Hepatocyte (in vitro differentiated cells): ENCODE measurements around the gene ZFP36L2. TPM values are rescaled to one million over a fixed set of nuclear protein-coding genes. Genes with fewer than 3 reads are reported as not detected.

Experiments used
- DNase-seq: peaks from one replicate; pipeline ENCODE4 v3.0.0-alpha.2; 2016; ENCODE audit warnings: low spot score
- H2AFZ ChIP-seq: fragments of 200-600 bp; sonication (generic); 2 replicates; pipeline ENCODE4 v1.6.0; 2016; ENCODE audit warnings: antibody characterized with exemption, mild to moderate bottlenecking
- H3K27ac ChIP-seq: fragments of 200-600 bp; sonication (generic); 2 replicates; pipeline ENCODE4 v1.5.1; 2016; ENCODE audit warnings: mild to moderate bottlenecking
- H3K27me3 ChIP-seq: fragments of 200-600 bp; sonication (generic); 2 replicates; pipeline ENCODE4 v1.6.1; 2016
- H3K36me3 ChIP-seq: fragments of 200-600 bp; sonication (generic); replicated peaks from 2 replicates; pipeline ENCODE4 v1.5.1; 2016; ENCODE audit warnings: low read depth; ENCODE audit not compliant: insufficient read depth
- H3K4me1 ChIP-seq: fragments of 200-600 bp; sonication (generic); 2 replicates; pipeline ENCODE4 v1.5.1; 2016; ENCODE audit warnings: mild to moderate bottlenecking, moderate library complexity; ENCODE audit not compliant: insufficient read depth
- H3K4me2 ChIP-seq: fragments of 200-600 bp; sonication (generic); 2 replicates; pipeline ENCODE4 v1.6.0; 2016
- H3K4me3 ChIP-seq: fragments of 200-600 bp; sonication (generic); 2 replicates; pipeline ENCODE4 v1.5.1; 2016; ENCODE audit warnings: mild to moderate bottlenecking
- H3K79me2 ChIP-seq: fragments of 200-600 bp; sonication (generic); 2 replicates; pipeline ENCODE4 v1.6.0; 2017; ENCODE audit warnings: mild to moderate bottlenecking
- H3K9me2 ChIP-seq: fragments of 200-600 bp; sonication (generic); replicated peaks from 2 replicates; pipeline ENCODE4 v1.6.0; 2017; ENCODE audit warnings: mild to moderate bottlenecking; ENCODE audit not compliant: insufficient read depth
- H3K9me3 ChIP-seq: fragments of 200-600 bp; sonication (generic); 2 replicates; pipeline ENCODE4 v1.5.1; 2016; ENCODE audit warnings: low read depth, mild to moderate bottlenecking
- H4K20me1 ChIP-seq: fragments of 200-600 bp; sonication (generic); 2 replicates; pipeline ENCODE4 v1.6.0; 2016; ENCODE audit warnings: mild to moderate bottlenecking; ENCODE audit not compliant: insufficient read depth, poor library complexity, severe bottlenecking
- EZH2 ChIP-seq: fragments of 200-600 bp; sonication (generic); IDR thresholded peaks from 2 replicates; pipeline ENCODE4 v1.6.1; 2016; ENCODE audit warnings: antibody characterized with exemption, mild to moderate bottlenecking, borderline replicate concordance
- EZH2phosphoT487 ChIP-seq: fragments of 200-600 bp; sonication (generic); IDR thresholded peaks from one replicate; pipeline ENCODE4 v1.6.1; 2018; ENCODE audit warnings: antibody characterized with exemption, mild to moderate bottlenecking, low read depth, moderate library complexity; ENCODE audit not compliant: unreplicated experiment, severe bottlenecking
- WGBS: methylation state at CpG from one replicate; pipeline ENCODE4 v1.1.6; 2016; ENCODE audit warnings: low lambda C conversion rate; ENCODE audit errors: missing lambda C conversion rate; 5-methylcytosine and 5-hydroxymethylcytosine counted together
- polyA plus RNA-seq: library from polyadenylated mRNA; unstranded; fragments of >200 nt; fragmentation: Nextera tagmentation; extraction: Ambion mirVana; gene quantifications from 2 replicates; pipeline ENCODE4 v1.2.1, GENCODE V29; 2016
- total RNA-seq: library from RNA; depleted of rRNA; stranded (reverse); fragments of >200 nt; gene quantifications from 2 replicates; pipeline ENCODE4 v1.2.3, GENCODE V29; 2014
- TF ChIP-seq, protein P1 (sequence below): fragments of 200-600 bp; sonication (generic); IDR thresholded peaks from 2 replicates; pipeline ENCODE4 v1.5.1; 2016; ENCODE audit warnings: antibody characterized with exemption, mild to moderate bottlenecking; ENCODE audit not compliant: poor library complexity

Gene ZFP36L2
- total and polyA plus RNA-seq, 2 experiments from 2014 or later, result 85.1 to 285 TPM

DNA sequence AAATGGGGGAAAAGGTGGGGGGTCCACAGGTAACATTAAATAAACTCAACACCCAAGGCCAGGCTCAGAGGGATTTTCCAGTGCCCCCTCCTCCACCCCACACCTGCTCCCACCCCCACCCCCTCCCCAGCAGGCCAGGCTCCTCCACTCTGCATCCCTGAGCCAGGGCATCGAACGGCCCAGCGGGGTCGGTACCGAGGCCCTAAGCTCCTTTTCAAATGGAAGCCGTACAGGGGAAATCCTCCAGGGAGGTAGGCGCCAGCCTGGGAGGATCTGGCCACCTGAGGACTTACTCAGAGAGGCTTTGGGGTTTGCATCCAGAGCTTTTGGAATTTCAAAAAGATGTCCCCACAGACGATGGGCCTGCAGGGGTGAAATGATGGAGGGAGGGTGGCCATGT, 46.5 kb downstream of the ZFP36L2 start:
- no peaks in the 10 kb centered on the region for H3K9me2 ChIP-seq
- no peak overlapping the region for H3K4me3 ChIP-seq
- no peaks in the 10 kb centered on the region for H3K36me3 ChIP-seq
- H3K79me2 ChIP-seq, result no peaks in the 10 kb centered on the region
- peak overlapping the region; percentile 93 for H3K27ac ChIP-seq
- H3K9me3 ChIP-seq, result no peaks in the 10 kb centered on the region
- no peak for DNase-seq
- no peak overlapping the region for H3K4me2 ChIP-seq
- H4K20me1 ChIP-seq, result no peaks in the 10 kb centered on the region
- no peak overlapping the region for H2AFZ ChIP-seq
- no peaks in the 10 kb centered on the region for H3K27me3 ChIP-seq
- TF ChIP-seq EZH2 (no peak), EZH2phosphoT487 (no peak)
- TF ChIP-seq, protein P1, sequence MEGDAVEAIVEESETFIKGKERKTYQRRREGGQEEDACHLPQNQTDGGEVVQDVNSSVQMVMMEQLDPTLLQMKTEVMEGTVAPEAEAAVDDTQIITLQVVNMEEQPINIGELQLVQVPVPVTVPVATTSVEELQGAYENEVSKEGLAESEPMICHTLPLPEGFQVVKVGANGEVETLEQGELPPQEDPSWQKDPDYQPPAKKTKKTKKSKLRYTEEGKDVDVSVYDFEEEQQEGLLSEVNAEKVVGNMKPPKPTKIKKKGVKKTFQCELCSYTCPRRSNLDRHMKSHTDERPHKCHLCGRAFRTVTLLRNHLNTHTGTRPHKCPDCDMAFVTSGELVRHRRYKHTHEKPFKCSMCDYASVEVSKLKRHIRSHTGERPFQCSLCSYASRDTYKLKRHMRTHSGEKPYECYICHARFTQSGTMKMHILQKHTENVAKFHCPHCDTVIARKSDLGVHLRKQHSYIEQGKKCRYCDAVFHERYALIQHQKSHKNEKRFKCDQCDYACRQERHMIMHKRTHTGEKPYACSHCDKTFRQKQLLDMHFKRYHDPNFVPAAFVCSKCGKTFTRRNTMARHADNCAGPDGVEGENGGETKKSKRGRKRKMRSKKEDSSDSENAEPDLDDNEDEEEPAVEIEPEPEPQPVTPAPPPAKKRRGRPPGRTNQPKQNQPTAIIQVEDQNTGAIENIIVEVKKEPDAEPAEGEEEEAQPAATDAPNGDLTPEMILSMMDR, result no peak
- 72% methylated on average over 8 of the region's 8 CpGs for WGBS
- H3K4me1 ChIP-seq, result peaks cover 25% of the 10 kb centered on the region

DNA sequence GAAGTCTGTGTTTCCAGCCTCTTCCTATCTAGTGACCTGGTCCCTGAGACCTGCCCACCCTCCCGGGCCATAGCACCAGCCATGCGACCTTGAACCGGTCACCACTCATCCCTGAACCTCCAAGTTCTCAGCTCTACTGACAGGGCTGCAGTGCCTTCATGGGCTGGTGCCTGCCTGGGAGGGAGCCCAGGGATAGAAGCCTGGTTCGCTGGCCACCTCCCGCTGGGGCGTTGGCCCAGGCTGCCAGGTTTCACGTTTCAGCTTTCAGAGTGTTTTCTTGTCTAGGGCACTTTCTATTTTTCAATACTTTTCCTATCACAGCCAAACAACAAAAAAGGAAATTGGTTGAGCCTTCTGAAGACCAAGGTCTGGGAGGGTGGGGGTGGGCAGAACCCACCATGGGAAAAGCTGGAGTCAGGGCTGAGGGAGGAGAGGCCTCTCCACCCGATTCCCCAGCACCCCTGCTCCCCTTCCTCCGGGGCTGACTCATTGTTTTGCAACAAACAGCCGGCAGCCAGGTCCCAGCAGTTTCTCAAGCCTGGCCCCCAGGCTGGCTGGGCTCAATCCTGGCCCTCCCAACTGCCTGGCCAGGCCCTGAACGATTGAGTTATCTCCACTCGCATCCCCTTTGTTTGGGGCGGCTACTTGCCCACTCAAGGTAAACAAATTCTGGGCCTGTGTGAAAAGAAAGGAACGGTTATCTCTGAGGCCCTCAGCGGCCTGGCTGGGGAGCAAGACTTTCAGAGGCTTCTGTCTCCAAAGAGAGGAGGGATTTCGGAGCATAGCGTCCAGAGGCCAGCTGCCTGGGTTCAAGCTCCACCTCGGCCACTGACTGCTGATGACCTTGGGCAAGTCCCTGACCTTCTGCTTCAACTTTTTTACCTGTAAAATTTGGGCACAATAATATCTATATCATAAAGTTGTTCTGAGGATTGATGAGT, 47.5 kb downstream of the ZFP36L2 start:
- WGBS, result 27% methylated on average over 18 of the region's 18 CpGs
- Histone ChIP-seq H4K20me1 (no peaks in the 10 kb centered on the region), H3K9me3 (no peaks in the 10 kb centered on the region), H2AFZ (peak overlapping the region; percentile 23), H3K4me2 (peak overlapping the region; percentile 21), H3K27me3 (no peaks in the 10 kb centered on the region), H3K27ac (peak overlapping the region; percentile 93), H3K9me2 (no peaks in the 10 kb centered on the region), H3K4me1 (peaks cover 19% of the 10 kb centered on the region), H3K79me2 (no peaks in the 10 kb centered on the region), H3K4me3 (no peak overlapping the region), H3K36me3 (no peaks in the 10 kb centered on the region)
- peak; percentile 86 for DNase-seq
- no peak for TF ChIP-seq EZH2phosphoT487
- TF ChIP-seq, protein P1, result no peak
- no peak for TF ChIP-seq EZH2

DNA sequence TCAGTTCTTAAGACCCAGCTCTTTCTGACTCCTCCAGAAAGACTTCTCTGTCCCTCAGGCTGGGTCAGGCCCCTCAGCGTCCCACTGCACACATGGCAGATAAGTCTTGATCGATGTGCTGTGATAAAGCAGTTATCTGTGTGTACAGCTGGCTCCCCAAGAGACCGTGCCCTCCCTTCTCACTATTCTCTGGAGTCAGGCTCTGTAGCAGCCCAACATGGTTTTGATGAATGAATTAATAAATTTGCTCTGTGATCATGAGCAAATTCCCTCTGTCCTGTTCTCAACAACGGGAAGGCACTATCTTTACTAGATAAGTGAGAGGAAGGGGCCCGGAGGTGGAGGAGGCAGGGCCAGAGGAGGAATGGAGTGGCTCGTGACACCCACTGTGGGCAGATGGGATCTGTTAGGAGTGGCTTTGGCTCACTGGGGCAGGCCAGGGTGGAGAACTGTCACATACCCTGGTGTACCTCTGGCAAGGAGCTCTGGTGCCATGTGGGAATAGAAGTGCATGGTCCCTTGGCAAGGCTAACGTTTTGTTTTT, 48.3 kb downstream of the ZFP36L2 start:
- H3K27me3 ChIP-seq, result no peaks in the 10 kb centered on the region
- 43% methylated on average over 7 of the region's 7 CpGs for WGBS
- H3K4me2 ChIP-seq, result peak overlapping the region; percentile 21

More for the DNA sequence above, 48.3 kb downstream of the ZFP36L2 start:
- H3K9me2 ChIP-seq, result no peaks in the 10 kb centered on the region
- peaks cover 19% of the 10 kb centered on the region for H3K4me1 ChIP-seq
- DNase-seq, result no peak
- no peak overlapping the region for H3K4me3 ChIP-seq
- no peak for TF ChIP-seq EZH2phosphoT487
- TF ChIP-seq, protein P1, result no peak
- no peak for TF ChIP-seq EZH2
- no peaks in the 10 kb centered on the region for H3K36me3 ChIP-seq
- no peaks in the 10 kb centered on the region for H3K79me2 ChIP-seq
- peak overlapping the region; percentile 4 for H2AFZ ChIP-seq
- no peaks in the 10 kb centered on the region for H3K9me3 ChIP-seq
- H4K20me1 ChIP-seq, result no peaks in the 10 kb centered on the region
- H3K27ac ChIP-seq, result peak overlapping the region; percentile 93
